ENCODE results near the gene BIN1. TPM values are rescaled to one million over a fixed set of nuclear protein-coding genes. Genes with fewer than 3 reads are reported as not detected.

BIN1 gene
- total RNA-seq, 1 experiment from 2014 or later: 87.5 TPM

- H2AFZ ChIP-seq: no peak overlapping the region
- POLR2A ChIA-PET (ENCODE audit: unreplicated experiment): no interaction called here
- no peak overlapping the region for H3K4me3 ChIP-seq
- peaks cover 5% of the 10 kb centered on the region; the same call in 1 of the 2 replicates for H3K9me2 ChIP-seq (ENCODE audit: insufficient read depth)
- H3K4me1 ChIP-seq (replicated peaks; ENCODE audit: insufficient read depth): peaks cover 21% of the 10 kb centered on the region
- H4K20me1 ChIP-seq (ENCODE audit: insufficient read depth): no peaks in the 10 kb centered on the region
- no peak for DNase-seq
- no peak overlapping the region for H3K4me2 ChIP-seq
- H3F3A ChIP-seq (ENCODE audit: insufficient read depth, low read depth): peaks cover 7% of the 10 kb centered on the region; the same call in 1 of the 2 replicates
- no TSS peak for BruUV-seq (replicated peaks)
- H3K27me3 ChIP-seq (ENCODE audit: insufficient read depth, low read depth): no peaks in the 10 kb centered on the region
- no peak overlapping the region for H3K27ac ChIP-seq
- no peak for TF ChIP-seq CTCF (conservative IDR thresholded peaks at IDR 0.05)
- no peak for TF ChIP-seq EZH2 (IDR thresholded peaks at IDR 0.05; ENCODE audit: low read depth)
- CTCF ChIA-PET: no interaction called here
- no peaks in the 10 kb centered on the region for H3K79me2 ChIP-seq (ENCODE audit: low read depth)
- intact Hi-C loops (cut with micrococcal nuclease; ENCODE audit: unreplicated experiment): no loop called here
- no peaks in the 10 kb centered on the region for H3K9me3 ChIP-seq (ENCODE audit: insufficient read depth, low read depth)
- no peaks in the 10 kb centered on the region for H3K36me3 ChIP-seq (ENCODE audit: low read depth)
Observed at GRCh38 chr2:127011796-127012195, 95.2 kb downstream of the BIN1 start.

DNA sequence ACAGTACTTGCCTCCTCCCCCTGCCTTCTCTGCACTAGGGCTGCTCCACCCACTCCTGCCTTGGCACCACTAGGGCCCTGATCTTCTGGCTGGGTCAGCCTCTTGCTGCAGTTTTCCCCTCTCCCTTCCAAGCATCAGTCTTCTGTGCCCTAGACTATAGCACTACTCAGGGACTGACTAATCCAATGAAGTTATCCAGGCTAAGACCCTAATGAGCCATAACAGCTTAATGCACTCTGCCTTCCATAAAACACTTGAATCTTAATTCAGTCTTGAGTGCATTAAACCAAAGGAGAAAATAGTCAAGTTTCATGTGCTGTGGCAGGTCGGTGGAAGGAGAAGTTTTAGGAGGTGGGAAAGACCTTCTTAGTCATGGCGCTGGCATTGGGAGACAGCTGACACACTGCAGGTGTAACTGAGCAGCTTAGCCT lies 95.7 kb downstream of the BIN1 start:
- Histone ChIP-seq H3K4me3 (no peak overlapping the region), H3K27me3 (ENCODE audit: insufficient read depth, low read depth) (no peaks in the 10 kb centered on the region), H3K9me3 (ENCODE audit: insufficient read depth, low read depth) (no peaks in the 10 kb centered on the region), H3K9me2 (ENCODE audit: insufficient read depth) (peaks cover 5% of the 10 kb centered on the region; the same call in 1 of the 2 replicates), H3K79me2 (ENCODE audit: low read depth) (no peaks in the 10 kb centered on the region), H3K36me3 (ENCODE audit: low read depth) (no peaks in the 10 kb centered on the region), H3K27ac (no peak overlapping the region), H3K4me1 (replicated peaks; ENCODE audit: insufficient read depth) (peaks cover 21% of the 10 kb centered on the region), H4K20me1 (ENCODE audit: insufficient read depth) (no peaks in the 10 kb centered on the region), H3F3A (ENCODE audit: insufficient read depth, low read depth) (peaks cover 7% of the 10 kb centered on the region; the same call in 1 of the 2 replicates), H3K4me2 (no peak overlapping the region), H2AFZ (no peak overlapping the region)
- CTCF ChIA-PET: no interaction called here
- TF ChIP-seq EZH2 (IDR thresholded peaks at IDR 0.05; ENCODE audit: low read depth) (no peak), CTCF (conservative IDR thresholded peaks at IDR 0.05) (no peak)
- BruUV-seq (replicated peaks): no TSS peak
- intact Hi-C loops (cut with micrococcal nuclease; ENCODE audit: unreplicated experiment): no loop called here
- DNase-seq: no peak
- POLR2A ChIA-PET (ENCODE audit: unreplicated experiment): no interaction called here

GRCh38 chr2:127008265-127009015 lies 98.5 kb downstream of the BIN1 start:
- Histone ChIP-seq H3K4me1 (replicated peaks; ENCODE audit: insufficient read depth) (no peaks in the 10 kb centered on the region), H4K20me1 (ENCODE audit: insufficient read depth) (no peaks in the 10 kb centered on the region), H3K9me2 (ENCODE audit: insufficient read depth) (peaks cover 5% of the 10 kb centered on the region; the same call in 1 of the 2 replicates), H3K27ac (no peak overlapping the region), H3K9me3 (ENCODE audit: insufficient read depth, low read depth) (no peaks in the 10 kb centered on the region), H3K27me3 (ENCODE audit: insufficient read depth, low read depth) (no peaks in the 10 kb centered on the region), H3K79me2 (ENCODE audit: low read depth) (no peaks in the 10 kb centered on the region), H3K36me3 (ENCODE audit: low read depth) (no peaks in the 10 kb centered on the region), H3F3A (ENCODE audit: insufficient read depth, low read depth) (no peaks in the 10 kb centered on the region), H3K4me2 (no peak overlapping the region), H3K4me3 (no peak overlapping the region), H2AFZ (no peak overlapping the region)
- ChIA-PET POLR2A (ENCODE audit: unreplicated experiment) (no interaction called here), CTCF (interaction anchor here (0.6 kb wide), 1 partner anchor 18 kb away, joined by 4 read pairs; no protein-coding TSS in a partner anchor)
- DNase-seq: no peak
- BruUV-seq (replicated peaks): no TSS peak
- intact Hi-C loops (cut with micrococcal nuclease; ENCODE audit: unreplicated experiment): no loop called here
- TF ChIP-seq CTCF (conservative IDR thresholded peaks at IDR 0.05) (no peak), EZH2 (IDR thresholded peaks at IDR 0.05; ENCODE audit: low read depth) (no peak)

All from PC-9 (cell line).